ENCODE measurements around the gene IFNLR1.

DNA sequence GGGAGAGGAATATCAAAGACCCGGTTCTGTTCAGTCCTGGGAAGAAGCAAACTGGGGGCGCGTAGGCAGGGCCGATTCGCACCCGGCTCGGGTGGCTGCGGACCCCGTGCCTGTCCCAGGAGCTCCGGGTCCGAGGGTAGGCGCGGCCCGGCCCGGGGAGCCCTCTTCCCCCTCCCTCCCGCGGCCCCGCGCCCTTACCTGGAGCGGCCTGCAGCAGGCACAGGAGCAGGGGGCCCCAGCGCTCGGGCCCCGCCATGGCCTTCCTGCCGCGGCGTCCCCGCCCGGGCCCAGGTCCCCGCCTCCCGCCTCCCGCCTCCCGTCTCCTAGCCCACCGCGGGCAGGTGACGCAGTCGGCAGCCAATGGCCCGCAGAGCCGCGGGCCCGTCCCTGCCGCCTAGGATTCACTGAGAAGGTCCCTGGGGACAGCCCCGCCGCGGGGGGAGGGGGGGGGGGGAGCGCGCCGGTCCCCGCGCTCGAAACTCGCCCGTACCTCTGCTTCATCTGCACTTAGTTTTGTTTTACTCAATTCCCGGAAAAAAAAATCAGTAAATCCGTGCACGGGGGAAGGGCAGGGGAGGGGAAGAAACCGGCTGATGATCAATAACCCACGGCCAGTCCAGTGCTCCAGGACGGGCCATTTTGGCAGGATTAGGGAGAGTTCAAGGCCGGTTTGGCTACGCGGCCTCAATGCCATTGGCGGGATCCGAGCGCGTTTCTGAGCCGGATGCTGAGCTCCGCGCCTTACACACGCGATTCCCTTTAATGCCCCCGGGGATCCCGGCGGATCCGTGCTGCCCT lies at the start of gene IFNLR1:
- no peak for TF ChIP-seq CTCF (IDR thresholded peaks at IDR 0.05)
- TF ChIP-seq POLR2A (IDR thresholded peaks at IDR 0.05): no peak

Measured in testis (tissue), 2 donors.